Activated naive CD4-positive, alpha-beta T cell treated with anti-CD3 and anti-CD28 coated beads, Interleukin-2, amount 10 ng/mL, durations not matched to agents 7 days and 5 days (primary cell): ENCODE data around the gene PIM3.

Experiments
- CTCF ChIA-PET: fragments of 350-600 bp; sonication (Branson Sonifier 250); formaldehyde crosslinking; loops from one replicate; lab custom pipeline; 2021; ENCODE audit warnings: antibody characterized with exemption; lab: Charles Lee
- DNase-seq: peaks from one replicate; pipeline ENCODE4 v3.0.0-alpha.2; 2020
- H3K27ac Mint-ChIP-seq: one replicate; pipeline ENCODE4 v1.8.0; 2021; ENCODE audit warnings: mild to moderate bottlenecking, moderate library complexity, mixed read lengths
- H3K27me3 Mint-ChIP-seq: one replicate; pipeline ENCODE4 v1.8.0; 2021; ENCODE audit warnings: mild to moderate bottlenecking, mixed read lengths
- H3K36me3 Mint-ChIP-seq: one replicate; pipeline ENCODE4 v1.8.0; 2021; ENCODE audit warnings: mixed read lengths
- H3K4me1 Mint-ChIP-seq: one replicate; pipeline ENCODE4 v1.8.0; 2021; ENCODE audit warnings: mixed read lengths
- H3K4me3 Mint-ChIP-seq: one replicate; pipeline ENCODE4 v1.8.0; 2021; ENCODE audit warnings: mild to moderate bottlenecking, moderate library complexity, mixed read lengths
- H3K9me3 Mint-ChIP-seq: one replicate; pipeline ENCODE4 v1.8.0; 2021; ENCODE audit warnings: mixed read lengths

The PIM3 gene

DNA sequence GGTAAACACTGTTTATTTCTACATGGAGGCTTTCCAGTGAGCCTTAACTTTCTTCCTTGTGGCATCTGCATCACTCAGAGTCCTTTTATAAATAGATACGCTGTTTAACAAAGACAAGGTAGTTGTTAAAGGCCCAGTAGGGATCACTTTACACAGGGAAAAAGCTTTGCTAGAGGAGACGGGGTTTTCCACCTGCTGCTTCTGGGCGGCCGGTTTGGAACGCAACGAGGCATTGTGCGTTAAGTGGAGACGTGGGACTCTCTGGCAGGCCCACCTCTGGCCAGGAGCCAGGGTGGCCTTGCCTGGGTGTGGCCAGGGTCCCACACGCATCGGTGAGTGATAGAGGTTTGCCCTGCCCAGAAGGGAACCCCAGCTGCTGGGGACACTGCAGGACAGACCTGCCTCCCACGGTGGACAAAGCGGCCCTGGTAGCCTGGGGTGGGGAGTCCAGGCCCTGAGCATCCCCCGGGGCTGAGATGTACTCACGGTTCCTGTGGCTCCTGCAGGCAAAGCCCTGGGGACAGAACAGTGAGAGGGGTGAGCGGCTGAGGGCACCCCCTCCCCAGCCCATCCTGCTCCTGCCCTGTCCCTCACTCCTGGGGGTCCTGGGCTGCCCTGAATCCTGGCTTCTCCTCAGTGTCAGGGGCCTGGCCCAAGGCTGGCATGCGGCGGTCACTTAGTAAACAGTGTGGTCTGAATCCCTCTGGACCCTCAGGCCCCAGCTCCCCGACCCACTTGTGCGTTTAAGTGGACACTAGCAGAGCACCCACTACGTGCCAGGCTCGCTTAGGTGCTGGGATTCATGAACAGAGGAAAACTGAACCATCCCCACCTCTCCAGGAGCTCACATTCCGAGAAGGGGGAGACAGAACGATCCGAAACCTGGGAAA is 47.8 kb downstream of the PIM3 start:
- no peaks in the 10 kb centered on the region for H3K9me3 Mint-ChIP-seq
- no peak overlapping the region for H3K4me3 Mint-ChIP-seq
- CTCF ChIA-PET, result no interaction called here

DNA sequence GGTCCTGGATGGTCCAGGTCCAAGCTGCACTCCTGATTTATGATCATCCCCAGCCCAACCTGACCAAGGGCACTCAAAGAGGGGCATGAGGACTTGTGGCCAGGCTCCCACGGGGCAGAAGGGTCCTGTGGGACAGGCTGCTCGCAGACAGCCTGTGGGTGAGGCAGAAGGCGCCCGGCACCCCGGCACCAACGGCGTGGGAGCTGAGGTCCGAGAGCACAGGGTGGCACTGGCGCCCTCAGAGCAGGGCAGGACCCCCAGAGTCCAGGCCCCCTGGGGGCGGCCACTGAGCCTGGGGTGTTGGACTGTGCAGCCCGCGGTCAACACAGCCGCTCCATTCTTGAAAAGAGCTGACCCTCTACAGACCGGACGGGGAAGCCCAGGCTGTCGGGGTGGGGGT is 48.7 kb downstream of the PIM3 start:
- no peaks in the 10 kb centered on the region for H3K36me3 Mint-ChIP-seq
- H3K4me1 Mint-ChIP-seq, result peaks cover 10% of the 10 kb centered on the region
- H3K9me3 Mint-ChIP-seq, result no peaks in the 10 kb centered on the region
- CTCF ChIA-PET, result no interaction called here
- DNase-seq, result no peak
- H3K27me3 Mint-ChIP-seq, result peaks cover 63% of the 10 kb centered on the region
- no peak overlapping the region for H3K4me3 Mint-ChIP-seq
- no peak overlapping the region for H3K27ac Mint-ChIP-seq

More for the DNA sequence above, 47.8 kb downstream of the PIM3 start:
- Mint-ChIP-seq H3K27ac (no peak overlapping the region), H3K27me3 (peaks cover 55% of the 10 kb centered on the region), H3K4me1 (peaks cover 10% of the 10 kb centered on the region), H3K36me3 (no peaks in the 10 kb centered on the region)
- DNase-seq, result no peak

DNA sequence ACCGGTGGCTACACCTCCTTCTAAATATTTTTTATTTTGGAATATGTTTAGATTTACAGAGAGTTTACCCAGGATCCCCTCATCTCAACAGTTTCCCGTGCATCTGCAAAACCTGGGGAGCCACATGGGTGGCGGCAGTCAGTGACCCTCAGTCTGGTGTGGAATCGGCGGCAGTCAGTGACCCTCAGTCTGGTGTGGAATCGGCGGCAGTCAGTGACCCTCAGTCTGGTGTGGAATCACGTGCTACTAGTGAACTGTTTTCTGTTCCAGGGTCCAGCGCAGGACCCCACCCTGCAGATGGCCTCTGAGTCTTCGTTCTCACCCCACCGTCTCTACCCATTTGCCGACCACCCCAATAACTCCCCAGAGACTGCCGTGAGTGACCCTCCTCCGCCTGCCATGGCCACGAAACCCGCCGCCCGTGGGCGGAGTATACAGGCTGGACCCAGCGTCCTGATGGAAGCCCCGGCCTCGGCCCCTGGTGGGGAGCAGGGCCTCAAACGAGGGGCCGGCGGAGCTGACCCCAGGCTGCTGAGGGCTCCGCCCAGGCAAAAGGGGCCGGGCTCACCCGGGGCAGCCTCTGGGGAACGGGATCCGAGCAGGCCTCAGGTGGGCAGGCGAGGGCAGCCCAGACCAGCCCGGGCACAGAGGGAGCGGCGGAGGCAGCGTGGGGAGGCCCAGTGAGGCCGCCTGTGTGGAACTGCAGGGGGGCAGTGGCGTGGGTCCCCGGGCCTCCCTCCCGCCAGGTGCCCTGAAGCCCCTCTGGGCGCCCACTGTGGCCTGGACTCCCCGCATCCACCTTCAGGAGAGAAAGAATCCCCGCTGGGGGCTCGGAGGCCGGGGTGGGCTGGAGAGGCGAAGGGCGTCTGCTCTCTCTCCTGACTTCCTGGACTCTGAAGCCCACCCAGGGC is 49.4 kb downstream of the PIM3 start:
- Mint-ChIP-seq H3K4me3 (no peak overlapping the region), H3K27me3 (peaks cover 67% of the 10 kb centered on the region), H3K36me3 (no peaks in the 10 kb centered on the region), H3K4me1 (peaks cover 10% of the 10 kb centered on the region), H3K9me3 (no peaks in the 10 kb centered on the region), H3K27ac (no peak overlapping the region)
- CTCF ChIA-PET, result interaction anchor here (0.6 kb wide), 1 partner anchor 57 kb away, joined by 4 read pairs; no protein-coding TSS in a partner anchor
- no peak for DNase-seq

DNA sequence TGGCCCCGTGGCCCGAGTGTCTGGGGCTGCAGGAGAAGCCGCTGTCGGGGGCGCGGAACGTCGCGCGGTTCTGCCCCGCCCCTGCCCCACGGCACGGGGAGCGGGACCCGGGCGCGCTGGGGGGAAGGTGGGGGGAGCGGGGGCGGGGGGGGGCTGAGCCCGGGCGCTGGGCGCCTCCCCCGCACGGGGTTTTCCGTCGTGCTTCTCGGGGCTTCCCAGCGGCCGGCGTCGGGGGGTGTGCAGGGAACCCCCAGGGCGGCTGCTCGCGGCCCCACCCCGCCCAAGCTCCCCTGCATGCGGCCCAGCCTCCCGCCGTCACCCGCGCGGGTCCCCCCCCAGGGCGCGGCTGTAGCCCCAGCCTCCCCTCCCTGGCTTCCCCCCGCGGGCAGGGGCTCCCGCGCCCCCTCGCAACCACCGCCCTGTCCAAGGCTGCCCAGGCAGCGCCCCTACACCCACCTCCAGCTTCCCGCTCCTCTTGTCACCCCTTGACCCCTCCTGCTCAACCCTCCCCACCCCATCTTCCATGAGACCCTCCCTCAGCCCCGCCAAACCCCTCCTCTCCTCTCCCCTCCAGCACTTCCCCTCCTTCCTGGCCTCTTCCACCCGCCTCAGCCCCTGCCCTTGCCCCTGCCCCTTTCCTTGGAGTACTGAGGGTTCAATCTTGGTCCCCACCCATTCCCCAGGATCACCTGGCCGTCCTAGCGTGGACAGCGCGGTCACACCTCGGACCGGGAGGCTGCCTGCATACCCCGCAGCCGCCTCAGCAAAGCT is 50.3 kb downstream of the PIM3 start:
- CTCF ChIA-PET, result interaction anchor here (0.6 to 0.9 kb wide), 2 partner anchors 20 to 56 kb away, joined by 3 to 4 read pairs; no protein-coding TSS in a partner anchor
- no peak for DNase-seq
- H3K4me3 Mint-ChIP-seq, result no peak overlapping the region
- H3K27ac Mint-ChIP-seq, result no peak overlapping the region
- no peaks in the 10 kb centered on the region for H3K36me3 Mint-ChIP-seq
- H3K4me1 Mint-ChIP-seq, result peaks cover 11% of the 10 kb centered on the region
- no peaks in the 10 kb centered on the region for H3K9me3 Mint-ChIP-seq
- peaks cover 69% of the 10 kb centered on the region for H3K27me3 Mint-ChIP-seq

DNA sequence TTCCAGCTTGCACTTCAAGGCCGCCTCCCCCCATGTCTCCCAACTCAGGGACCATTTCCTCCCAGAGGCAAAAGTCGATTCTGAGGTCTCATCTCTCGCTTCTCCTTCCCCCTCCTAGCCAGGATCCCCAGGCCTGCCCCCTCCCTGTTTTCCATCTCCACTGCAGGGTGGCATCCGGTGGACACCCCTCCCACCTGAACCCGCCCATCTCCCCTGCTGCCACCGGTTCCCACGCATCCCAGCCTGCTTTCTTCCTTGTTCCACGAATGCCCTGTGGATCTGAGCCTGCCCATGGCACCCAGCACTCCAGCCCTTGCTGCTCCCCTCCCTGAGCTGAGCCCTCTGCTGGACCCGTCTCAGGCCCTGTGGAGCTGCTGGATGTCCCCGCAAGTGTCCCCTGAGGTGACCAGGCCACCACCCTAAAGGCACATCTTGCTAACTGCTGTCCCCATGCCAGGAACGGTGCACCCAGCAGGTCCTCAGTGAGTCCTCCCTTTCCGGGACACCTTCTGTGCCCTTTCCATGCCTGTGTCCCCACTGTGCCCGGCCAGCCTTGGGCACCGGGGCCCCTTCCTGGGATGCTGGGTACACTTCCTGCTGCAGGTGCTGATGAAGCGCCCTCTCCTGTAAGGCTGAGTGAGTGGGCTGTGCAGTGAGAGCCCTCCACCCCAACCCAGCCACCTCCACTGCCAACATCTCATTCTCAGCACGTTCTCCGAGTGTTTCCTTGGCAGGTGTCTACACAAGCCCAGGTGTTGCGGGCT is 51.1 kb downstream of the PIM3 start:
- CTCF ChIA-PET, result interaction anchor here (0.9 kb wide), 1 partner anchor 19 kb away, joined by 3 read pairs; no protein-coding TSS in a partner anchor
- H3K4me1 Mint-ChIP-seq, result peaks cover 17% of the 10 kb centered on the region

DNA sequence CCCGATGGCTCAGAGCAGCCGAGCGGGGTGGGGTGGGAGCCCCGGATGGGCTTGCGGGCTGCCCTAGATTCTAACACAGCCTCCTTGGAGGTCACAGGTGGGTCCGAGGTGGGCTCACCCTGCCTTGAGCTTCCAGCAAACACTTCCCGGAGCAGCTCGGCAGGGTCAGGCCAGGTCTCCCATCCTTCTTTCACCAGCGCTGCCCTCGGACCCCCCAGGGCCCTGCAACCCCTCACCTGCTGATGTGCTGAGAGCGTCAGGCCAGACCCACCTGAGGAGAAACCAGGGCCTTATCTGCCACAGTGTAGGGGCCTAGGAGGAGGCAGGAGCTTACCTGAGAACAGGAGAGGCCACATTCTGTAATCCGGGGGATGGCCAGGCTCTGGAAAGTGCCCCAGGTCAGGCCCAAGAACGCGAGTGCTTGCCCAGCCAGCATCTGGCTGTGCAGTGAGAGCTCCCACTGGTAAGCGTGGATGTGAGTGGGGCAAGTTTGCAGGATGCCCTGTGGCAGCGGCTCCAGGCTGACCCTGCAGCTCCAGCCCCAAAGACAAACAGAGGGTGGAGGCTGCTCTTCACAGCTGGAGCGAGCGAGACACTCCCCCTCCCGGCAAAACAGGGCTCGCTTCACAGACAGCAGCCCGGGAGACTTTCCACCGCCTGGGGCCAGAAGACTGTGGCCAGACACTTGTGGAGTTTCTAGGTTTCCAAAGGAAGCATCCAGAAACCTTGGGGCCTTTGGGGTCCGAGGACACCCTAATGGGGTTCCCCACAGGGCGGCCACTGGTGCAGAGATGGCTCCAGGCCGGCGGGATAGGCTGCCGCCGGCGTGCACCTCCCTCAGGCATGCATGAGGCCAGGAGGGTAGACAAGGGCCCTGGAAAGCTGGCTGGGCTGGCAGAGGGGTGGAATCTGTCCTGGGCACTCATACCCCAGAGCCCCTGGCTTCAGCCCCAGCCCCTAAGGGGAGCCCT is 51.9 kb downstream of the PIM3 start, which contains the start of gene IL17REL:
IL17REL (minus strand) TSS at position 555 of the 971 bp plus-strand sequence; CDS start at position 436, 119 bp downstream.
- no peak for DNase-seq
- H3K27me3 Mint-ChIP-seq, result peaks cover 71% of the 10 kb centered on the region
- no peak within 1 kb of the TSS for H3K4me3 Mint-ChIP-seq
- peaks cover 22% of the 10 kb centered on the region for H3K4me1 Mint-ChIP-seq
- no peak within 1 kb of the TSS for H3K27ac Mint-ChIP-seq
- H3K9me3 Mint-ChIP-seq, result no peaks in the 10 kb centered on the region
- CTCF ChIA-PET, result no interaction called here
- no peaks in the 10 kb centered on the region for H3K36me3 Mint-ChIP-seq

More for the DNA sequence above, 51.1 kb downstream of the PIM3 start:
- Mint-ChIP-seq H3K27me3 (peaks cover 71% of the 10 kb centered on the region), H3K9me3 (no peaks in the 10 kb centered on the region), H3K27ac (no peak overlapping the region), H3K4me3 (no peak overlapping the region), H3K36me3 (no peaks in the 10 kb centered on the region)
- no peak for DNase-seq
